Activated CD8-positive, alpha-beta memory T cell treated with anti-CD3 and anti-CD28 coated beads for 36 hours (primary cell): ENCODE data around the gene ALLC. TPM values are rescaled to one million over a fixed set of nuclear protein-coding genes. Genes with fewer than 3 reads are reported as not detected.
"Not testable (repeated sequence)": the region's sequence is repeated elsewhere in the genome, so short reads cannot be mapped to it uniquely, and the experiment has no call there.

Experiments used
- CTCF ChIA-PET: fragments of 350-600 bp; sonication (Branson Sonifier 250); formaldehyde crosslinking; loops from one replicate; lab custom pipeline; 2021; ENCODE audit warnings: antibody characterized with exemption; lab: Charles Lee
- POLR2A ChIA-PET: fragments of 350-600 bp; sonication (Branson Sonifier 250); formaldehyde crosslinking; loops from one replicate; lab custom pipeline; 2021; ENCODE audit warnings: antibody characterized with exemption; lab: Charles Lee
- total RNA-seq, 2 experiments: library from RNA; stranded (reverse); gene quantifications; one replicate each; pipeline ENCODE4 v1.2.3, GENCODE V29; 2021

The ALLC gene
- total RNA-seq, 2 experiments from 2014 or later: not detected

DNA sequence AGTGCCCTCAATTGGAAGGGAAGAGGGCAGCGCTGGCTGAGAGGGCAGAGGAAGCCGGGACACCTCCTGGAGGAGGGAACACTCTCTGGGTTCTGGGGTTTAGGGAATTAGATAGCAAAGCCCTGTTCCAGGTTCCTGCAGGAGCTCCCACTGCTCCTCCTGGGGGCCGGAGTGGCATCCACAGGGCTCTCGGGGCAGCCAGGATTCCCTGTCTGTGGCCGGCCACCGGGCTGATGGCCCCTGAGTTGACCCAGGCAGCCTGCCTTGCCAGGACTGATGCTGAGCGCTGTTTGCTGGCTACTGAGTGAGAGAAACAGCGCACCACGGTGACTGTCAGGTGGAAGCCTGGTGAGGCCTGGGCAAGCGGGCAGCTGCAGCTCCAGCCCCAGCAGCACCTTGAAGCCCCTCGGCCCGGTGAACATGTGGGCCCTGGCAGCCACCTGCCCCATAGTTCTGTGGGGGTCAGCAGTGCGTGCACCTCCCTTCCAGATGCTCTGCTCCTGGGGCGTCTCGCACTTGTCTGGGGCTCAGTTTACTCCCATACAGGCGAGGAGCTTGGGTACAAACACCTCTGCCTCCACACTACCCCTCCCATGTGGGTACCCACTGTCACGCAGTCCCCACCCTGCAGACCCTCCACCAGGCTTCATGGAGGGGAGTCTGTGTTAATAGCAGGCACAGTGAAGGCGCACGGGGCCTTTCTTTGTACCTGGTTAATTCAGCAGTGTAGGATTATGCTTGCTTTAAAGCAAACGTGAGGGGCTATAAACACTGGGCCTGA lies 7.7 kb upstream of the ALLC start:
- POLR2A ChIA-PET: no interaction called here
- CTCF ChIA-PET: interaction anchor here (0.6 to 3.2 kb wide), 7 partner anchors 11 to 227 kb away, joined by 3 to 19 read pairs (median 3); partner anchors contain the start of gene RNASEH1

DNA sequence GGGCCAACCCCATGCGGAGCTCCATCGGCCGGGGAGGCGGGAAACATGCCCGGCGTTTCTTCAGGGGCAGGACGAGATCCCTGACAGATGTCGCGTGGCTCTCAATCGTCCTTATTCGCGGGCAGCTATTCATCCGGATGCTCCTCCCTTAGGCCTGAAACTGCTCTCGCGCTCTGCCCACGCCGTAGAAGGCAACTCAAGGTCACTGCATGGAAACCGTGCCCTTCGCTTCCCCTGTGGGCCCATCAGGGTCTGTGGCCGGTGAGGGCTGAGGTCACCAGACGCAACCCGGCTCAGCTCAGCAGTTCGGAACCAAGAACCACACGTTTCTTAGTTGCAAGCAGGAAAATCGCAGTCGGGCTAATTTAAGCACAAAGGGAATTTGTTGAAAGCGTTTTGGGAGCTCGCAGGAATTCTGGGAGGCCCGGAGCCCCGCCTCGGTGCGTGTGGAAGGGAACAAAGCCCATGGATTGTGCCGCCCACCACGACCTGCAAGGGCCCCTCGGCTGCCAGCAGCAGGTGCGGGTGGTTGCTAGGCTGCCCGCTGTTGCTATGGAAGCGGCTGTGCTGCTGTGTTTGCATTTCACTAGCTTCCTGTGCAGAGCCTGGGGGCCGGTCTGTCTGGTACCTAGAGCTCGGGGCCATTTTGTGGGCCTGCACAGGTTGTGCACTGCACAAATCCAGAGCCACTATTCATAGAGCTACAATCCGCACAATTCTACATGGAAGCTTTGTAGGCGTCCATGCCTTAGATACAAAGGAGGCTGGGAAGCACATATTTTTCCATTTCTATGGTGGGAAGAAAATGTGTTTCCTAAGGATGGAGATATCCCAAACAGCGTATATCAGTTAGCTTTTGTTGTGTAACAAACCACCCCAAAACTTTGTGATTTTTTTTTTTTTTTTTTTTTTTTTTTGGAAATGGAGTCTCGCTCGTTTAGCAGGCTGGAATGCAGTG lies 6.0 kb upstream of the ALLC start:
- ChIA-PET POLR2A (interaction anchor here (0.5 to 1.5 kb wide), 6 partner anchors 76 to 275 kb away, joined by 3 to 10 read pairs (median 4); partner anchors contain the start of genes ADI1, EIPR1 and RNASEH1), CTCF (interaction anchor here (0.7 to 3.2 kb wide), 15 partner anchors 10 to 1754 kb away, joined by 3 to 19 read pairs (median 3); partner anchors contain the start of gene TRAPPC12)

- ChIA-PET POLR2A (interaction anchor here (1.5 kb wide), 1 partner anchor 77 kb away, joined by 5 read pairs; no protein-coding TSS in a partner anchor), CTCF (interaction anchor here (1.4 to 3.2 kb wide), 3 partner anchors 49 to 230 kb away, joined by 3 to 19 read pairs (median 8); no protein-coding TSS in a partner anchor)
Observed at GRCh38 chr2:3652896-3653625, 4.9 kb upstream of the ALLC start.

DNA sequence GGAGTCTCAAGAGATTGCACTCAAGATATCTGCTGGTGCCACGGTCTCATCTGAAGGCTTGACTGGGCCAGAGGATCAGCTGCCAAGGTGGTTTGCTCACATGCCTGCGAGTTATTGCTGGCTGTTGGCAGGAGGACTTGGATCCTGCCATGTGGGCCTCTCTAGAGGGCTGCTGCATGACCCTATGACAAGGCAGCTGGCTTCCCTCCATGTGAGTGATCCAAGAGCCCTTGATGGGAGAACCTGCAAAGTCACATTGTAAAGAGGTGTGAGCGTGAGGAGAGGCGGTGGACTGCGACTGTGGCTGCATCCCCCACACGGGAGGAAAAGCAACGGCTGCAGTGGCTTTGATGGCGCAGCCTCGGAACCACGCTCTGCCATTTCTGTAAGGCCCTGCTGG lies 4.0 kb upstream of the ALLC start:
- POLR2A ChIA-PET: no interaction called here
- CTCF ChIA-PET: interaction anchor here (1.4 kb wide), 1 partner anchor 80 kb away, joined by 3 read pairs; no protein-coding TSS in a partner anchor

GRCh38 chr2:3654531-3655225 lies 3.3 kb upstream of the ALLC start:
- CTCF ChIA-PET: interaction anchor here (1.4 kb wide), 1 partner anchor 81 kb away, joined by 3 read pairs; no protein-coding TSS in a partner anchor
- POLR2A ChIA-PET: no interaction called here

GRCh38 chr2:3655871-3656761 lies 1.9 kb upstream of the ALLC start:
- POLR2A ChIA-PET: interaction anchor here (0.6 kb wide), 1 partner anchor 1516 kb away, joined by 3 read pairs; no protein-coding TSS in a partner anchor
- CTCF ChIA-PET: interaction anchor here (0.8 to 0.9 kb wide), 2 partner anchors 163 to 233 kb away, joined by 3 read pairs; no protein-coding TSS in a partner anchor

GRCh38 chr2:3656762-3657721 lies 958 bp upstream of the ALLC start:
- ChIA-PET POLR2A (no interaction called here), CTCF (interaction anchor here (0.8 kb wide), 1 partner anchor 164 kb away, joined by 3 read pairs; no protein-coding TSS in a partner anchor)

GRCh38 chr2:3659447-3660432 lies 1.7 kb downstream of the ALLC start:
- ChIA-PET CTCF (no interaction called here), POLR2A (no interaction called here)

DNA sequence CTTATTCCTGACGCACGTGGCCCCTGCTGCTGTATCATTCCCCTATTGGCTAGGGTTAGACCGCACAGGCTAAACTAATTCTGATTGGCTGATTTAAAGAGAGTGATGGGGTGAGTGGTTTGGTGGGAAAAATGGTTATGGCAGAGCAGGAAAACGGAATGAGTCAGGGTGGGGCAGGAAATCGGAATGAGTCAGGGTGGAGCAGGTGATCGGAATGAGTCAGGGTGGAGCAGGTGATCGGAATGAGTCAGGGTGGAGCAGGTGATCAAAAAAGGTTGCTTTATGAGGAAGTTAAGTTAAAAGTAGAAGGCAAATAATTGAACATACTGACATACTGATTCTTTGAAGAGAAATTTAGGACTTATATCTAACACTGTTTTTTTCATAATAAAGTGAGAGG lies 2.6 kb downstream of the ALLC start:
- CTCF ChIA-PET, POLR2A ChIA-PET: not testable (repeated sequence)

DNA sequence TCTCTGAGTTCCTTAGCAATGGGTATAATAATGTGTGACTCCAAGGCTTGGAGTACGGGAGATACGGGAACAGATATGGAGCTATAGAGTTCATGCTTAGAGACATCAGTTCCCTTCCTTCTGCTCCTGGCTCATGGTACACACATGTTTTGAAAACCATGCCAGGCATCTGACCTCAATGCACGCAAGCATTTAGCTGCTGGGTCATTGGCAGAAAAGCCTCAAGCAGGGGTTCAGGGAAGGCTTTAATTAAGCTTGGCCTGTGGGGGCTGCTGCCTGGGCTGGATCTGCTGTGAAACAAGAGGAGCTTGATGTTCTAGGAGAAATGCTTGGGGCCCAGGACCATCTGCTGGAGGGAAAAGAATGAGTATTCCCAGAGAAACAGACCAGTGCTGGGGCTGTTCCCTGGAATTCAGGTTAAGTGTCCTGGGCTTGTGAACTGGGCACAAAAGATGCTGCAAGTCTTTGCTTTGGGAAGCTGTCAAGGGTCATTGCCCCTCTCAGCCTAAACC lies 3.2 kb downstream of the ALLC start:
- POLR2A ChIA-PET: no interaction called here

GRCh38 chr2:3662239-3662638 lies 4.2 kb downstream of the ALLC start:
- ChIA-PET CTCF (interaction anchor here (1.2 kb wide), 1 partner anchor 11 kb away, joined by 4 read pairs; no protein-coding TSS in a partner anchor), POLR2A (no interaction called here)

More for the DNA sequence above, 3.2 kb downstream of the ALLC start:
- CTCF ChIA-PET: interaction anchor here (1.0 to 1.2 kb wide), 2 partner anchors 10 to 11 kb away, joined by 3 to 4 read pairs; no protein-coding TSS in a partner anchor

DNA sequence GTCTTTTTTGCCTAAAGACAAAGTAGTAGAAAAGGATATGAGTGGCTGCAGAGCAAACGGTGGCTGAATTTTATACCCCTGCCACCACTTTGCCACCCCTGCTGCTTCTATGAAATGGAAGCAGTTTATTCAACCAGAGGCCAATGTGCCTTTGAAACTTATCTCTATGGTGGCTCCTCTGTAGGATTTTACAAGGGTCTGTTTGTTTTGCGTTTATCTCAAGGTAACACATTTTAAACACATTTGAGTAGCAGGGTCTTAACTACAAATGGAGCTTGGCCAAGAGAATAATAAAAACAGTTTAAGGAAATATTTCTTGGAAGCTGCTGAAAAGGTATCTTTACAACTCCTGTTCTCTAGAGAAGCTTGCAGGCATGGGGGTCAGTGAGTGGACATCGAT lies 6.1 kb downstream of the ALLC start:
- ChIA-PET POLR2A (no interaction called here), CTCF (no interaction called here)

- ChIA-PET POLR2A (interaction anchor here (0.6 kb wide), 1 partner anchor 145 kb away, joined by 4 read pairs; no protein-coding TSS in a partner anchor), CTCF (interaction anchor here (0.7 kb wide), 1 partner anchor 1808 kb away, joined by 3 read pairs; no protein-coding TSS in a partner anchor)
Observed at GRCh38 chr2:3664925-3665324, 6.9 kb downstream of the ALLC start.

DNA sequence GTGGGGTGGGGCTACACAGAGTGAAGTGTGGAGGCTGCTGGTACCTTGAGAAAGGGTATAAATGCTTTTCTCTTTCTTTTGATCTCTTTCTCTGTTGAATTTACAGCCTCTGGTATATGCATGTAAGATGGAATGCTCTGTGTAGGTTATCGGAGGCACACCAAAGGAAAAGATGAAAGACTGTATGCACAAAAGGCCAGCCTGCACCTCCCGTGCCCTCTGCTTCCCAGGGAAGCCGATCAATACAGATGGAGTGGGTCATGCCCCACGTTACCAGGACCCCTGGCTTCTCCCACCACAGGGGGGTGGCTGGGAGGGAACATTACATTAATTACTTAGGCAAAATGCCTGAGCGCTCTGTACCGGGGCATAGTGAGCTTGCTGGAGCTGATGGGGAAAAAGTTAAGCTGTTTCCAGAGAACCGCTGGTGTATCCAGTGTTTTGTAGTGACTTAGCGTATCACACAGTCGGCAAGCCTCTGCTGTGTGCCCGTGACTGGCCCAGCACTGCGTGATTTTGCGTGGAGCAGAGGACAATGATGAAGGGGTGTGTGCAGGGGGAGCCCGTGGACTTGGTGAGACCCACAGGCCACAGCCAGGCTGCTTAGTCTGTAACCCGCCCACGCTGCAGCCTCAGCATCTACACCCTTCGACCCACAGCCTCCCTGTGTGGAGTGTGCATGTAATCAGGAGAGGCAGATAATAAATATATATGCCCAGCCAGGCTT lies 8.0 kb downstream of the ALLC start:
- POLR2A ChIA-PET: no interaction called here
- CTCF ChIA-PET: no interaction called here
